OCI-LY1 (cell line): ENCODE measurements around the gene ZNHIT2.

Experiments
- H2AFZ ChIP-seq: fragments of 200-600 bp; sonication (generic), shearing (Covaris generic); 2 replicates; pipeline ENCODE4 v1.6.0; 2014; ENCODE audit warnings: antibody characterized with exemption, mild to moderate bottlenecking, low read length
- H3F3A ChIP-seq: fragments of 200-600 bp; sonication (generic), shearing (Covaris generic); 2 replicates; pipeline ENCODE4 v1.6.0; 2014; ENCODE audit warnings: mild to moderate bottlenecking, antibody characterized with exemption, low read length, moderate library complexity; ENCODE audit not compliant: insufficient read depth
- H3K27ac ChIP-seq: fragments of 200-600 bp; sonication (generic); 2 replicates; pipeline ENCODE4 v1.5.1; 2014; ENCODE audit warnings: low read length, mixed run types, mild to moderate bottlenecking, low read depth; ENCODE audit not compliant: poor library complexity, severe bottlenecking
- H3K27me3 ChIP-seq: fragments of 200-600 bp; sonication (generic); 2 replicates; pipeline ENCODE4 v1.6.0; 2014; ENCODE audit warnings: antibody characterized with exemption, mild to moderate bottlenecking, low read length, moderate library complexity; ENCODE audit not compliant: insufficient read depth
- H3K36me3 ChIP-seq: fragments of 200-600 bp; sonication (generic); 2 replicates; pipeline ENCODE4 v1.6.1; 2014; ENCODE audit warnings: mild to moderate bottlenecking, antibody characterized with exemption, low read length, moderate library complexity, mixed read lengths; ENCODE audit not compliant: insufficient read depth
- H3K4me1 ChIP-seq: fragments of 200-600 bp; sonication (generic); 2 replicates; pipeline ENCODE4 v1.5.1; 2014; ENCODE audit warnings: mild to moderate bottlenecking, low read length, moderate library complexity; ENCODE audit not compliant: insufficient read depth, severe bottlenecking
- H3K4me2 ChIP-seq: fragments of 200-600 bp; sonication (generic), shearing (Covaris generic); 2 replicates; pipeline ENCODE4 v1.6.1; 2014; ENCODE audit warnings: low read length
- H3K4me3 ChIP-seq: fragments of 200-600 bp; sonication (generic); 2 replicates; pipeline ENCODE4 v1.5.1; 2014; ENCODE audit warnings: low read length, low read depth, mild to moderate bottlenecking, mixed read lengths; ENCODE audit not compliant: poor library complexity, severe bottlenecking
- H3K79me2 ChIP-seq: fragments of 200-600 bp; shearing (Covaris generic); 2 replicates; pipeline ENCODE4 v1.6.1; 2016; ENCODE audit warnings: mixed run types, low read length, mixed read lengths; ENCODE audit not compliant: insufficient read depth
- H3K9ac ChIP-seq: fragments of 200-600 bp; sonication (generic), shearing (Covaris generic); 2 replicates; pipeline ENCODE4 v1.6.1; 2014; ENCODE audit warnings: mild to moderate bottlenecking, low read length, mixed read lengths
- H3K9me2 ChIP-seq: fragments of 200-600 bp; sonication (generic), shearing (Covaris generic); 2 replicates; pipeline ENCODE4 v1.6.1; 2014; ENCODE audit warnings: low read depth, mild to moderate bottlenecking, low read length, mixed read lengths
- H3K9me3 ChIP-seq: fragments of 200-600 bp; shearing (Covaris generic); 2 replicates; pipeline ENCODE4 v1.6.1; 2014; ENCODE audit warnings: low read length, mixed read lengths
- H4K20me1 ChIP-seq: fragments of 200-600 bp; sonication (generic), shearing (Covaris generic); 2 replicates; pipeline ENCODE4 v1.6.0; 2016; ENCODE audit warnings: mild to moderate bottlenecking, low read length; ENCODE audit not compliant: insufficient read depth
- EZH2 ChIP-seq: fragments of 200-600 bp; sonication (generic), shearing (Covaris generic); IDR thresholded peaks from 2 replicates; pipeline ENCODE4 v1.8.0; 2017; ENCODE audit warnings: borderline replicate concordance, mixed run types, mild to moderate bottlenecking, antibody characterized with exemption, low read length, moderate library complexity, mixed read lengths
- TF ChIP-seq, protein P1 (sequence below): fragments of 200-600 bp; sonication (generic), shearing (Covaris generic); IDR thresholded peaks from 2 replicates; pipeline ENCODE4 v1.5.1; 2017; ENCODE audit warnings: mild to moderate bottlenecking, antibody characterized with exemption, low read length, moderate library complexity, mixed read lengths

The ZNHIT2 gene

GRCh38 chr11:65067446-65067845 is 50.1 kb downstream of the ZNHIT2 start:
- TF ChIP-seq EZH2 = no peak
- TF ChIP-seq, protein P1, sequence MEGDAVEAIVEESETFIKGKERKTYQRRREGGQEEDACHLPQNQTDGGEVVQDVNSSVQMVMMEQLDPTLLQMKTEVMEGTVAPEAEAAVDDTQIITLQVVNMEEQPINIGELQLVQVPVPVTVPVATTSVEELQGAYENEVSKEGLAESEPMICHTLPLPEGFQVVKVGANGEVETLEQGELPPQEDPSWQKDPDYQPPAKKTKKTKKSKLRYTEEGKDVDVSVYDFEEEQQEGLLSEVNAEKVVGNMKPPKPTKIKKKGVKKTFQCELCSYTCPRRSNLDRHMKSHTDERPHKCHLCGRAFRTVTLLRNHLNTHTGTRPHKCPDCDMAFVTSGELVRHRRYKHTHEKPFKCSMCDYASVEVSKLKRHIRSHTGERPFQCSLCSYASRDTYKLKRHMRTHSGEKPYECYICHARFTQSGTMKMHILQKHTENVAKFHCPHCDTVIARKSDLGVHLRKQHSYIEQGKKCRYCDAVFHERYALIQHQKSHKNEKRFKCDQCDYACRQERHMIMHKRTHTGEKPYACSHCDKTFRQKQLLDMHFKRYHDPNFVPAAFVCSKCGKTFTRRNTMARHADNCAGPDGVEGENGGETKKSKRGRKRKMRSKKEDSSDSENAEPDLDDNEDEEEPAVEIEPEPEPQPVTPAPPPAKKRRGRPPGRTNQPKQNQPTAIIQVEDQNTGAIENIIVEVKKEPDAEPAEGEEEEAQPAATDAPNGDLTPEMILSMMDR = no peak
- Histone ChIP-seq H3K9me3 (no peaks in the 10 kb centered on the region), H3K4me1 (peaks cover 10% of the 10 kb centered on the region), H3K9ac (no peak overlapping the region), H3K4me2 (no peak overlapping the region), H3K27ac (no peak overlapping the region), H3K27me3 (no peaks in the 10 kb centered on the region), H3K4me3 (no peak overlapping the region), H3F3A (no peaks in the 10 kb centered on the region), H3K36me3 (no peaks in the 10 kb centered on the region; the same call in 1 of the 2 replicates), H2AFZ (no peak overlapping the region), H3K79me2 (no peaks in the 10 kb centered on the region), H4K20me1 (no peaks in the 10 kb centered on the region), H3K9me2 (no peaks in the 10 kb centered on the region)

DNA sequence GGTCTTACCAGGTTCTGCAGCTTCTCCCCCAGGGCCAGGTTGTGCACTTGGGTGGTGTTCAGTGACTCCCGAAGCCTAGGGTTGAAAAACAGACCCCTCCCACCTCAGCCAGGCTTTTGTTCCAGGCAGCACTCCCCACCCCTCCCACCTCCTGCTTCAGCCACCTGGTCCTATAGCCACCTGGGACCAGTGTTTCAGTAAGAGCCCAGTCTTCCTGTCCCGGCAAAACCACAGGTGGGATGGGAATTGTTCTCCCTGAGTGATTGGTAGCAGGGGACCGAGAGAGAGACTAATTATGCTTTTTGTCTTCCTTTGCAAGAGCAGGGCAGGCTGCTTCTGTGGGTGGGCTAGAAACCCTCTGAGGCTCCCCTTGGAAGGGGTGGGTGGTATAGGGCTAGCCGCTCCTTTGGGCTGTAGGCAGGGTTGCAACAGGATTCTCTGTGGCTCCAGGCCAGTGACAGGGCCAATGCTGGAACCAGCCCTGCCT is 50.7 kb downstream of the ZNHIT2 start:
- Histone ChIP-seq H3K9ac (no peak overlapping the region), H3K4me1 (peaks cover 4% of the 10 kb centered on the region), H3K79me2 (no peaks in the 10 kb centered on the region), H3K27ac (no peak overlapping the region), H3K4me2 (no peak overlapping the region), H3K36me3 (no peaks in the 10 kb centered on the region; the same call in 1 of the 2 replicates), H3F3A (no peaks in the 10 kb centered on the region), H3K9me3 (no peaks in the 10 kb centered on the region), H3K27me3 (no peaks in the 10 kb centered on the region), H3K4me3 (no peak overlapping the region), H4K20me1 (no peaks in the 10 kb centered on the region), H3K9me2 (no peaks in the 10 kb centered on the region), H2AFZ (no peak overlapping the region)
- TF ChIP-seq, protein P1 = no peak
- TF ChIP-seq EZH2 = no peak
